ENCODE measurements around the gene LMNB1.
A peak's percentile ranks its signal among the peaks of the same experiment; 100 is the strongest.

LMNB1 gene

DNA sequence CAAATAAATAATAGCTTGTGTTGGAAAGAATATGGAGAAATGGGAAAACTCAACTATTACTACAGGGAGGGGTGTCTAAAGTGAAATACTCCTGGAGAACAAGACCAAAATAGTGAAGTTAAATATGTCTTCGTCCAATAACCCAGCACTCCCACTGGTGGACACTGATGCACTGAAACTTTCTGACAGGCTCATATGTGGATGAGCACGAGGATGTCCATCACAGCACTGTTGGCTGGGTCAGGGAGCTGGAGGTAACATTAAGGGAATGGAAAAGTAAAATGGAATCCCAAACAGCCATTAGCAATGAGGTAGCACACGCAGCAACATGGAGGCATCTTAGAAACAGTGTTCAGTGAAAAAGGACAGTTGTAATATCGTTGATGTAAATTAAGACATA lies 86.5 kb downstream of the LMNB1 start:
- DNase-seq, result no peak

DNA sequence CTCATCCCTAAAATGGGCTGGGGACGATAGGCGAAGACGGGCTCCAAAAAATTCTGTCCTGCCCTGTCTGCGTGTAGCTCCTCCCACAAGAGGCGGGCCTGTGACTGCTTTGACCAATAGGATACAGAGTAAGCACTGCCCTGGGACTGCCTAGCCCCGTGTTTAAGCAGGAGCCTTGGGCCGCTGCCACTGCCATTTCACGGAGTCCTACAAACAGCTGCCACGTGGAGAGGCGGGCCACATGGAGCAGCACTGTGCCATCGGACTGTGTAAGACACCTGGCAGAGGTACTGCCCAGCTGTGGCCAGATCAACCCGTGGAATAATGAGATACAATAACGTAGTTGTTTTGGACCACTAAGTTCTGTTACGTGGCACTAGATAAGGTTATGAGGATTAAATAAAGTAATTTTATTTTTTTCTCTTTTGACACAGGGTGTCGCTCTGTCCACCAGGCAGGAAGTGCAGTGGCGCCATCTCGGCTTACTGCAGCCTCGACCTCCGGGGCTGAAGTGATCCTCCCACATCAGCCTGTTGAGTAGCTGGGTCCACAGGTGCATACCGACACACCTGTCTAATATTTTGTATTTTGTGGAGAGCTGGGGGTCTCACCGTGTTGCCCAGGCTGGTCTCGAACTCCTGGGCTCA lies 87.2 kb downstream of the LMNB1 start:
- no peak for DNase-seq

DNA sequence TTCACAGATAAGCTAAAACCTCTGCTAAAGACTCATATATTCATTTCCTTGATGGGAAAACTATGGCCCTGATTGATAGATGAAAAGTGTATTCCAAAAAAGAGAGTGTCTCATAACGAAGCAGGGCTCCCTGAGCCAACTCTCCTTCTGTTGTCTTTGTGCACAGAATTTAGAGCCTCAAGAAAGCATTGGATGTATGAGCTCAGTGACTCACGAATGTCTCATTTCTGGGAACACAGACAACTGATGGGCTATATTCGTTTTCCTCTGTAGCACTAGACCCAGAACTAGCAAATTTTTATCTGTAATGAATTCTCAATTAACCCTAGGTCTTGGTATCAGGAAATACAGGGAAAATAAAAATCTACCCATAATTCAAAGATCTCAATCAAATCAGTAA lies 88.4 kb downstream of the LMNB1 start:
- no peak for DNase-seq

DNA sequence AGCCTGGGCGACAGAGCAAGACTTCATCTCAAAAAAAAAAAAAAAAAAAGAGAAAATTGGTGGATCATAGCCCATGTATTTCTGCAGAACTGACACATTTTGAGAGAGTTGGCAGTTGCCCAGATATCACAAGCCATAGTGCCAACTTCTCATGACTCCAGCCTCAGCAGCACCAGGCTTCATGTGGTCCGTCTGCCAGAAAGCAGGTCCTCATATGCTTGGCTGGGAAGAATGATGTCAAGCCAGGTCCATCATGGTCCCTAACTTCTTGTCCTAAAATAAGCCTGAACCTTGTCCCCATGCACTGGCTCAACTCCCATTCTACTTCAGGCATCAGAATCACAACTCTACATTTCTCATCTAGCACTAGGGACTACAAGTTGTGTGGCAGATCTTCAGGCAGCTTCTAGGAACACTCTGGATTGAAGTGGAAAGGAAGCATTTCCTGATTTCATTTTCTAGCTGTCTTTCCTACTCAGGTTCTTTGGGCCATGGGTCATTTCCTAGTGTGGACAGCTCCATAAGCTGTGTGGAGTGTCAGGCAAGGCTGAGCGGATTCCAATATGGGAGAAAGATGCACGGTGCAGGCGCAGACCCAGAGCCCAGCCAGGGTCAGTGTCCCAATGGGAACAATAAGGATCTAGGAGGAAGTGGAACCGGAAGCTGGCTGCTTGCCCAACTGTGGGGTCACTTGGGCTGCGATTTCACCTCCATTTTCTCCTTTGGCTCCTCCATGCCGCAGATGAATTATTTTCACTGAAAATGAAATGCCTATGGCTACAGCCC lies 90.1 kb downstream of the LMNB1 start:
- no peak for DNase-seq

DNA sequence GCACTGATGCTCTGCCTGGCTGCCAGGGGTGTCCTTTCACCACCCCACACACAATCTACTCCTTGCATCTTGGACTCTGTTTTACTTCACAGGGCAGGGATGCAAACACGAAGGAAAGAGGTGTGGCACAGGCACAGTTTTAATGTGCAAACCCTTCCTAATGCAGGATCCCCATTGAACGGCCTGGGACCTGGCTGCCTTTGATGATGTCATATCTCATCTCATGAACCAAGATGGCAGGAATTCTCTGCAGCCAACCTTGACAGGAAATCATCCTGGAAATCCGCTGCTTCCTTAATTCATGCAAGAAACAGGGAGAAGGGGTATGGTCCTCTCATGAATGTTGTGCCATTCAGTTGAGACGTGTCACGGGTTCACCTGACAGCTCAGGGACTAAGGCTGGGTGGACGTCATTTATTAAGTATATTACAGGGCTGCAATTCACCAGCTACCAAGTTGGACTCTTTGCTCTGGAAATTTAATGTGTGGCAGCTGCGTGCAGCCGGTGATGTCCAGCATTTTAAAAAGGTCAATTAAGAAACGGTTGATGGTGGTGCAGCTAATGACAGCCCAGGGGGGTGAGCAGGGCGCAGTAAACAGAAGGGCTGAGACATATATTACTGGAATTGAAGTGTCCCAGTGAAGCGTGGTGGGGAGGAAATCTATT lies 91.5 kb downstream of the LMNB1 start:
- DNase-seq, result no peak

DNA sequence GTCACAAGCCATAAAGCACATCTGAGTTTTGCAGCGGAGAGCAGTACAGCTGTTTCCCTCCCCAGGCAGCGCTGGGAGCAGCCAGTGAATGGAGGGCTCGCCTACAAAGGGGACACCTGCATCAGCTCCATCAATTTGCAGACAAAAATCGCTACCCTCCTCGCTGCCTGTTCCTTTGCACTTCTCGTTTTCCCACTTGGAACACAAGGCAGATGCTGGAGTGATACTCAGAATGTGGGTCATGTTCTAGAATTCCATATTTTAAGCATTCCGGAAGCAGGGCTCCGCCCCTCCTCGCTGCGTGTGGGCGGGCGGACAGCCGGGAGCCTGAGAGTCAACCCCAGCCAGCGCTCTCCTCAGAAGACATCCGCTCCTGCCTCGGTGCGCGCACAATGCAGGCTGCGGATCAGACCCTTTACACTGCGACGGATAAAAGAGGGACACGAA lies 92.1 kb downstream of the LMNB1 start:
- no peak for DNase-seq

DNA sequence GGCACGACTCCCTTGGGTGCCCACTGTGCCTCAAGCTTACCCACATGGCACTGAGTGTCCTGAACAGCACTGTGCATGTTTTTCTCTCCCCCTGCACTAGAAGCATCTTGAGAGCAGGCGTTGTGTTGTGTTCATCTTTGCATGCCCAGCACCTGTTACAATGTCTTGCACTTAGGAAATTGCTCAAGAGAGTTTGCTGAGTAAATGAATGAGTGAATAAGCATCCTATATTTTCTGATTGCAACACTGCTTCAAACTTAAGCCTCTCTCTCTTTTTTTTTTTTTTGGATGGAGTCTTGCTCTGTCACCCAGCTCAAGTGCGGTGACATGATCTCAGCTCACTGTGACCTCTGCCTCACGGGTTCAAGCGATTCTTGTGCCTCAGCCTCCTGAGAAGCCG lies 94.5 kb downstream of the LMNB1 start:
- no peak for DNase-seq

DNA sequence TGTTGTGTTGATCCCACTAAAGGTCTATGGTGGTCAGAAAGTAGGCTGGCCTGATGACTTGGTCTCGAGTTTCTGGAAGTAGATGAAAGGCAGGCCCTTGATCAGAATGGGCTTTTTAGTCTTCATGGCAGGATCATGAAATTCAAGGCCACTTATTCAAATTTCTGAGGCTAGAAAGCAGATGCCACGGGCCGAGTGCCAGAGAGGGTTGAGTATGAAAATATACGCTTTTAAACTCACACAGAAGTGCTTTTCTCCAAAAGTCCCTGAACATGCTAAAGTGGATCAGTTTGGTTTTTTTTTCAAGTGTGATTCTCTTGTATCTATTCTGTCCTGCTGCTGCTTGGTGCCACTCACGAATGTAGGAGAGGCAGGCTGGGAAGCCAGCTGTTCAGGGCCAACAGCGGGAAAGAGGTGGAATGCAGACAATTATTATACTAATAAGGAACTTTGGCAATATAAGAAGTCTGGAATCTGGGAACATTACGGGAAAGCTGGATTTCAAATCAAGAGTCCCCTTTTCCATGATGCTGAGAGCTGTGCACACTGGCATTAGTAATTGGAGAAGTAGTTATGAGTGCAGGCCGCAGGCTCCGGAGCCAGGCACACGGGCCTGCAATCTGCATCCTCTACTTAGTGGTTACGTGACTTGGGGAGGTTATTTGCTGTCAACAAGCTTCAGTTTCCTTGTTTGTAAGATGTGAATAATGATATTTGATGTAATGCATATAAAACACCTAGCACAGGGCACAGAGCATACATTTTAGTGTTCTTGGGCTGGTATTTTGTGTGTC lies 95.8 kb downstream of the LMNB1 start:
- DNase-seq, result peak; percentile 18

DNA sequence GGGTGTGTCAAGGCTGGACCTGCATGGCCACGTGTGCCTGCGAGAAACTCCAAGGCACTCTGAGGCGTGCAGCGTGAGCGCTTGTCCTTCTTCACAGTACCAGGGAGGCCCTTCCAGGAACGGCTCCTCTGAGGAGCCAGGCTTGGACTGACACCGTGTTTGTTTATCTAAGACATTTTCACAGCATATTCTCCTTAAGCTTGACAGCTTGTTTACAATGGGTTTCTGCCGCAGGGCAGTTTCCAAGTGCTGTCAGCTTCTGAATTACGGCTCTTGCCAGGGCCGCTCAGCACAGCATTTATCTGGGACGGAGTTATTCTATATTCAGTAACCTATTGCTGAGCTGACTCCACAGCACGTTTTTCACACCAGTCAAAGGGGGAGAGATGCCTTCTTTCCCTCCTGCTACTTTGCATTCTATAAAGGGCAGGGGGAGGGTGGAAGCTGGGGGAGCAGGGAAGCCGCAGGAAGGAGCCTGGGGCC lies 98.4 kb downstream of the LMNB1 start:
- no peak for DNase-seq

DNA sequence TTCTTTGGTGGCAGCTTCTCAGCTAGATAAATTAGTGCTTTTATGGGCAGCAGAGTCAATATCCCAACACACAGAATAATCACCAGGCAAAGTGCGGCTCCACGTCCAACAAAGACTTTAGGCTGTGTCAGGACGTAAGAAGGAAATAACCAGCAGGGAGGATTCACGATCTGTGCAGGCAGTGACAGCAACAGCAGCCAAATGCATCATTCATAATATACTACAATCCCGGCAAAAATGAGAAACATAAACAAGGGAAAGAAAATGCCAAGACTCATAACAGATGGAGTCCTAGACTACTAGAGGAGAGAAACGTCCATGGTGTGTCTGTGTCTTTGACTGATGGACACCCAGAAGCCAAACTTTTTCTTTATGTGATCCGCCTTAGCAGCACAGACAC lies 100.7 kb downstream of the LMNB1 start:
- no peak for DNase-seq

DNA sequence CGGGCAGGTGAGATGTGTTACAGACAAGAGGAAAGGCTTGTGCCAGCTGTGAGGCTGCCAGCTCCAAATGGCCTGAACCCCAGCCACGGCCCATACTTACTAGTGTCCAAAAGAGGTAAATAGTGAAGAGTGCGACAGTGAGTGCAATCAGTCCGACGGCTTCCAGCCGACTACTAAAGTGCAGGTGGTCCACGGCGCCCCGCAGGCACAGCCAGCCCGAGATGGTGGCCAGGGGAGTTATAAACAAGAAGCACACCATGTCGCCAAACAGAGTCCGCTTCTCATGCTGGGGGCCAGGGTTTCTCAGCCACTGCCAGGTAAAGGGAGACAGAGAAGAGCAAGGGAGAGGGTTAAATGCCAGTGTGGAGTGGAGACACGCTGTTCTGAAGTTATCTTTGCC lies 101.1 kb downstream of the LMNB1 start:
- no peak for DNase-seq

DNA sequence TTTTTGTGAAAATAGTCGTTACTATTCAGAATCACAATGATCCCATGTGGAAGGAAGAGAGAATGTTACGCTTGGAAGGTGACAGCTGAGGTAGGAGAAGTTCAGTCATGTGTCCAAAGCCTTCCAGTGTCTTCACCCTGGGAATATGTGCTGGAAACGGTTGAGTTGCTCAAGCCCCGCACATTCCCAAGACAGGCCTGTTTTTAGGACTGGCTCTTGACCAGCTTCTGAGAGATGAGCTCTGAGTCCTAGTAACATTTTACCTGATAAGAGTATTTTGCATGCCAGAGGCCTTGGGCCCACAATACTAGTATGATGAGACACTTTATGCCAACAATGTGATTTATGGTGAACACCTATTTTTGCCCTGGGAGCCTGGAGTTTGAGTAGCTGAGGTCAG lies 101.7 kb downstream of the LMNB1 start:
- no peak for DNase-seq

DNA sequence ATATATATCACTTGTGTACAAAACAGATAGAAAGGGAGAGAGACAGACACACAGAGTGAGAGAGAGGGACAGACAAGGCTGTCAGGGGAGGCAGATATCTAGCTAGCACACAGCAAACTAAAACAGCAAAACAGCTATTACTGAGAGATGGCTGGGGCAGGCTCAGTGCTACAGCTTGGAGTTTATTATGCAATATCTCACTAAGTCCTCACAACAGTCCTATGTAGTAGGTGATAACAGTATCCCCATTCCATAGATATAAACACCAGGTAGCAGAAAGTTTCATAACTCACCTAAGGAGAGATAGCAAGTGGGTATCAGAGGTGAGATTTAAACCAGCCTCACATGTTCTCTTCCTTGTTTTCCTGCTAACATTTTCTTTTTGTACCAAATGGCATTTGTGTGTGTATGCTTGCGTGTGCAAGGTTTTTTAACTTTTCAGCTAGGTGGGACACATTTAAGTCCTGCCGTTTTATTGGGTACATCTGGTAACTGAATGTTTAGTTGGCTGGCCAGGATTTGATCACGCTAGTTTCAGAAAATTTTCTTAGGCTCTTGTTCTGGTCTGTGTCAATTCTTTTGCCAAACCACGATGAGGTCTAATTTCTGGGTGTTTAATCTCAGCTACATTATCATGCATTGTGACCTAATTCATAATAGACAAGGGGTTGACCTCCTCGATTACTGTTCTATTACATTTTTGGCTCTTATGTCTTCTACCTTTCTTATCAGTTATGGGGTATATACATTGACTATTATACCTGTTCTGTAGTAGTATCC lies 105.1 kb downstream of the LMNB1 start:
- DNase-seq, result no peak

DNA sequence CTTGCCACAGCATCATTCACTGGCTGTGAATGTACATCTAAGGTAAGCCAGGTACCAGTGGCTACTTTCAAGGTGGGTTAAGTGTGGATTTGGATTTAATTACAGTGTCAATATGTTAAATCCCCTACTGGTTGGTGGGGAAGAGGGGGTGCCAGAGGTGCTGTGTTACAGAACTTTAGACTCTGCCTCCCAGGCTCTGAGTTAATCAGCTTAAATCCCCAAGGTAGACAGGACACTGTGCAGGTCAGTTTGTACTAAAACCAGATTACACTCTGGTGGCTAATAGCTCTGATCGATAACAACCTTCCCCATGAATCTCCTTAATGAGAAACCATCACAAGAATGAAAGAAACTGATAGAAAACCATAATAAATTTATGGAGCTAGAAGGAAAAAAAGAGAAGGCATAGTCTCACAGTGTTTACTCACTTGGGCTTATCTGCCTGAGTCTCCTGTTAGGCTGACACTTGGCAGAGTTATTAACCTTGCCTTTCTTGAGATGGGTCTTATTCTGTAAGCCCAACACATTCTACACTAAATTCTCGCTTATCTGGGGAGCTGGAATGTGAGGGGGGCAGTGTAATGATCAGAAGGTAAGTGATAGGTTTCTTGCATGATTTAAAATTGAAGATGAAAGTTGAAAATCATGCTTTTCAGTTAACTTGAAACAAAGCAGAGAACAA lies 106.8 kb downstream of the LMNB1 start:
- DNase-seq, result no peak

DNA sequence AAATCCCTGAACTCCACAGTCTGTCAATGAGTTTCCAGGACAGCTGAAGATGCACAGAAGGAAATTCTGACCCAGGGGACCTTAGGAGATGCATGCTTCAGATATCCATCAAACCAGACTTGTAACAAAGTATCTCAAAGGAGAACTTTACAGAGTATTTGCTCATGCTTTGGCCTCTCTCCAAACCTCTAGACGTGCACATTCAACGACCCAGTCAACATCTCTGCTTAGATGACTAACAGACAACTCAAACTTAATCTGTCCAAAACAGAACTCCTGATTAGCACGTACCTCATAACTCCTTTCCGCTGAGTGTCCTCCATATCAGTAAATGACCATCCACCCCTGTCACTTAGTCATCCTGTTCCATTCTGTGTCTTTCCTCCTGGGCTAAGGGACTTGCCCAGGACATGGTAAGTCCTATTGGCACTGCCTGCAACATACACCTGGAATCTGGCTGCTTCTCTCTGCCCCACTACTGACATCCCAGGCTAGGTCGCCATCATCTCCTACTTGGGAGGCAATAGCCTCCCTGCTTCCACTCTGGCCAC lies 107.4 kb downstream of the LMNB1 start:
- DNase-seq, result no peak
